Heart left ventricle (tissue), 13 donors: ENCODE measurements around the gene PHF20.

Source experiments
- POLR2A ChIP-seq, 2 donors: fragments of 450-650 bp; IDR thresholded peaks; one replicate each; pipeline ENCODE4 v1.6.1; 2017; ENCODE audit warnings: antibody characterized with exemption in 2 of 2, mild to moderate bottlenecking in 2 of 2, moderate library complexity in 2 of 2
- TF ChIP-seq, protein P1 (sequence below), 12 donors: fragments of 200-600 bp; sonication (generic) in 4 of 12; IDR thresholded peaks; one replicate each; pipeline versions ENCODE4 v1.5.0 to v1.8.0; 2018 to 2022; ENCODE audit warnings: antibody characterized with exemption in 12 of 12, mild to moderate bottlenecking in 5 of 12
- donor health status: ischemic (EF 13 %, LVEDD 7.1; RV severe dilation, severe dysfunction).
- donor health status: DM: no; HTN: yes; CAD: no.
- donor health status: DM: no; HTN: no; CAD: no.
- donor health status: ischemic (EF 25% LVEDD 6.9; RV normal size, moderate dysfunction).
- donor health status: ischemic (EF 25% LVEDD 5.7; RV mildly dilated, moderate dysfunction).
- donor health status: ischemic (EF 35%, LVEDD 5.7; RV mildly dilated, moderate dysfunction).
- donor health status: nonischemic (EF 11% LVEDD 7.7; RV severe dilation, severe dysfunction).
- donor health status: DM: yes; HTN: yes; CAD: no.
- donor health status: PGD.
- donor health status: ischemic (EF 29% LVEDD 5.4; RV normal size, mild dysfunction).
- donor health status: nonischemic (EF 23%, LVEDD 6.1; RV moderate dilation, normal function).

- TF ChIP-seq POLR2A (IDR thresholded peaks at IDR 0.05) = no peak
- TF ChIP-seq, protein P1, sequence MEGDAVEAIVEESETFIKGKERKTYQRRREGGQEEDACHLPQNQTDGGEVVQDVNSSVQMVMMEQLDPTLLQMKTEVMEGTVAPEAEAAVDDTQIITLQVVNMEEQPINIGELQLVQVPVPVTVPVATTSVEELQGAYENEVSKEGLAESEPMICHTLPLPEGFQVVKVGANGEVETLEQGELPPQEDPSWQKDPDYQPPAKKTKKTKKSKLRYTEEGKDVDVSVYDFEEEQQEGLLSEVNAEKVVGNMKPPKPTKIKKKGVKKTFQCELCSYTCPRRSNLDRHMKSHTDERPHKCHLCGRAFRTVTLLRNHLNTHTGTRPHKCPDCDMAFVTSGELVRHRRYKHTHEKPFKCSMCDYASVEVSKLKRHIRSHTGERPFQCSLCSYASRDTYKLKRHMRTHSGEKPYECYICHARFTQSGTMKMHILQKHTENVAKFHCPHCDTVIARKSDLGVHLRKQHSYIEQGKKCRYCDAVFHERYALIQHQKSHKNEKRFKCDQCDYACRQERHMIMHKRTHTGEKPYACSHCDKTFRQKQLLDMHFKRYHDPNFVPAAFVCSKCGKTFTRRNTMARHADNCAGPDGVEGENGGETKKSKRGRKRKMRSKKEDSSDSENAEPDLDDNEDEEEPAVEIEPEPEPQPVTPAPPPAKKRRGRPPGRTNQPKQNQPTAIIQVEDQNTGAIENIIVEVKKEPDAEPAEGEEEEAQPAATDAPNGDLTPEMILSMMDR (IDR thresholded peaks at IDR 0.05) = no peak
These were observed 4.8 kb downstream of the PHF20 start for GRCh38 chr20:35776513-35777101.
